Measurements from ENCODE around the gene GRIN2A. TPM values are rescaled to one million over a fixed set of nuclear protein-coding genes. Genes with fewer than 3 reads are reported as not detected.

Gene GRIN2A
- polyA plus RNA-seq, 2 of the 4 experiments (the other 2 are of a cell fraction): not detected

GRCh38 chr16:9953908-9954570 is 228.2 kb downstream of the GRIN2A start:
- POLR2A ChIA-PET: no interaction called here

GRCh38 chr16:9950658-9951057 is 231.6 kb downstream of the GRIN2A start:
- POLR2A ChIA-PET: no interaction called here
- FAIRE-seq (no peak), ATAC-seq (no peak), DNase-seq (ENCODE audit: low read depth in 1 of 2, low spot score in 1 of 2) (no peak)
- Histone ChIP-seq H3K27ac (no peak overlapping the region), H3K9me3 (no peaks in the 10 kb centered on the region), H3K4me2 (no peak overlapping the region), H3K4me1 (no peaks in the 10 kb centered on the region), H3K4me3 (no peak overlapping the region)
- TF ChIP-seq POLR2AphosphoS2 (conservative IDR thresholded peaks at IDR 0.05; ENCODE audit: low read length): no peak
- TF ChIP-seq PBX3 (IDR thresholded peaks at IDR 0.05): no peak
- TF ChIP-seq, protein P1, sequence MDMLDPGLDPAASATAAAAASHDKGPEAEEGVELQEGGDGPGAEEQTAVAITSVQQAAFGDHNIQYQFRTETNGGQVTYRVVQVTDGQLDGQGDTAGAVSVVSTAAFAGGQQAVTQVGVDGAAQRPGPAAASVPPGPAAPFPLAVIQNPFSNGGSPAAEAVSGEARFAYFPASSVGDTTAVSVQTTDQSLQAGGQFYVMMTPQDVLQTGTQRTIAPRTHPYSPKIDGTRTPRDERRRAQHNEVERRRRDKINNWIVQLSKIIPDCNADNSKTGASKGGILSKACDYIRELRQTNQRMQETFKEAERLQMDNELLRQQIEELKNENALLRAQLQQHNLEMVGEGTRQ (IDR thresholded peaks at IDR 0.05): no peak
- WGBS (ENCODE audit: missing lambda C conversion rate): 9% methylated on average over 7 of the region's 7 CpGs
- CTCF ChIA-PET: no interaction called here

More at GRCh38 chr16:9953908-9954570, 228.2 kb downstream of the GRIN2A start:
- H3K4me3 ChIP-seq: no peak overlapping the region
- TF ChIP-seq HDAC2 (IDR thresholded peaks at IDR 0.05) (no peak), JUN (IDR thresholded peaks at IDR 0.05) (no peak), RAD21 (conservative IDR thresholded peaks at IDR 0.05 in 1 of 2, IDR thresholded peaks at IDR 0.05 in 1 of 2) (no peak), E2F6 (IDR thresholded peaks at IDR 0.05; ENCODE audit: borderline replicate concordance, low read depth) (no peak), BCL3 (IDR thresholded peaks at IDR 0.05) (no peak), RARB (CRISPR knock-in tag; IDR thresholded peaks at IDR 0.05) (no peak), MYC (IDR thresholded peaks at IDR 0.05; ENCODE audit: borderline replicate concordance, low read length) (no peak), BHLHE40 (IDR thresholded peaks at IDR 0.05; ENCODE audit: low read depth, low read length) (no peak), MAZ (IDR thresholded peaks at IDR 0.05; ENCODE audit: borderline replicate concordance, low read depth, low read length) (no peak), HES2 (IDR thresholded peaks at IDR 0.05) (no peak), CBX8 (IDR thresholded peaks at IDR 0.05) (no peak), EHF (CRISPR knock-in tag; IDR thresholded peaks at IDR 0.05) (no peak), CTCF (IDR thresholded peaks at IDR 0.05) (no peak), ZNF302 (CRISPR knock-in tag; IDR thresholded peaks at IDR 0.05) (no peak), SMC3 (IDR thresholded peaks at IDR 0.05) (no peak), PBX3 (IDR thresholded peaks at IDR 0.05) (no peak), MAFK (IDR thresholded peaks at IDR 0.05; ENCODE audit: partially characterized antibody) (no peak)
- FAIRE-seq (no peak), DNase-seq (ENCODE audit: low read depth in 1 of 2, low spot score in 1 of 2) (no peak), ATAC-seq (no peak)
- H3K27ac ChIP-seq: no peak overlapping the region
- H3K9me3 ChIP-seq: no peaks in the 10 kb centered on the region
- WGBS (ENCODE audit: missing lambda C conversion rate): 6% methylated on average over 7 of the region's 7 CpGs
- CTCF ChIA-PET: no interaction called here
- no peaks in the 10 kb centered on the region for H3K4me1 ChIP-seq
- H3K4me2 ChIP-seq: no peak overlapping the region
